T-helper 2 cell treated with Interferon-gamma antibody and Interleukin-4, amounts not matched to agents 5 μg/mL and 100 μg/mL, for 36 hours (primary cell): Measurements from ENCODE around the gene RCCD1.

ENCODE experiments used
- DNase-seq: peaks from one replicate; pipeline ENCODE4 v3.0.0; 2021; ENCODE audit warnings: low spot score
- H3K27ac Mint-ChIP-seq: one replicate; pipeline ENCODE4 v1.8.0; 2021; ENCODE audit warnings: mild to moderate bottlenecking, mixed read lengths
- H3K27me3 Mint-ChIP-seq: one replicate; pipeline ENCODE4 v1.8.0; 2021; ENCODE audit warnings: low read depth, mixed read lengths
- H3K36me3 Mint-ChIP-seq: one replicate; pipeline ENCODE4 v1.8.0; 2021; ENCODE audit warnings: low read depth, mixed read lengths
- H3K4me1 Mint-ChIP-seq: one replicate; pipeline ENCODE4 v1.8.0; 2021; ENCODE audit warnings: low read depth, mixed read lengths
- H3K4me3 Mint-ChIP-seq: one replicate; pipeline ENCODE4 v1.8.0; 2022; ENCODE audit warnings: mild to moderate bottlenecking, moderate library complexity, mixed read lengths
- H3K9me3 Mint-ChIP-seq: one replicate; pipeline ENCODE4 v1.8.0; 2021; ENCODE audit warnings: mixed read lengths

The RCCD1 gene

DNA sequence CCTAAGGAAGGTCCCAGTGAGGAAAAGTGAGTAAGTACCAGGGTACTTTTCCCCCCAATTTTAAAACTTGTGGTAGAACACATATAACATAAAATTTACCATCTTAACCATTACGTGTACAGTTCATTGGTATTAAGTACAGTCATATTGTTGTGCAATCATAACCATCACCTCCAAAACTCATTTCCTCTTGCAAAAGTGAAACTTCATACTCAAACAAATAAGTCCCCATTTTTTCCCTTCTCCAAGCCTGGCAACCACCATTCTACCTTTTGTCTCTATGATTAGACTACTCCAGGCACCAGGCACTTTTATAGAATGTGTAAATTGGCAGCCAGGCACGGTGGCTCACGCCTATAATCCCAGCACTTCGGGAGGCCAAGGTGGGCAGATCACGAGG, 27.5 kb downstream of the RCCD1 start:
- Mint-ChIP-seq H3K27ac (peak overlapping the region; percentile 39), H3K4me3 (no peak overlapping the region), H3K27me3 (no peaks in the 10 kb centered on the region), H3K9me3 (no peaks in the 10 kb centered on the region), H3K4me1 (peaks cover 26% of the 10 kb centered on the region), H3K36me3 (peaks cover 67% of the 10 kb centered on the region)
- DNase-seq = no peak

DNA sequence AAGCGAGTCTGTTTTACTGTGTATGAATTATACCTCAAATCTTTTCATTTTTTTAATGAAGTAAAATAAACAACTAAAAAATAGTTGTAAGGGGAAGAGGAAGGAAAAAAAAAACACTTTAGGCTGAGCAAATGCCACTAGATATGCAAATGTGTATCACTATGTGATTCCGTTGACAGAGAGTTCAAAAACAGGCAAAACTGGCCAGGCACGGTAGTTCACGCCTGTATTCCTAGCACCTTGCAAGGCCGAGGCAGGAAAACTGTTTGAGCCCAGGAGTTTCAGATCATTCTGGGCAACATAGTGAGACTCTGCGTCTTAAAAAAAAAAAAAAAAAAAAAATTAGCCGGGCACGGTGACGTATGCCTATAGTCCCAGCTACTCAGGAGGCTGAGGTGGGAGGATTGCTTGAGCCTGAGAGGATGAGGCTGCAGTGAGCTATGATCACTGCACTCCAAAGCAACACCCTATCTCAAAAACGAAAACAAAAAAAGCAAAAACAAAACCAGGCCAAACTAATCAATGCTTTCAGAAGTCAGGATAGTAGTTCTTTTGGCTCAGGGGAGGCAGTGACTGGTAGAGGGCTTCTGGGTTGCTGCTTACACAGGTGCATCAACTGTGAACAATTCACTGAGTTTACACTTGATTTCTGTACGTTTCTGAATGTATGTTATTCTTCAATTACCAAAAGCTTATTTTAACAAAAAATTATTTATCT, 32.3 kb downstream of the RCCD1 start:
- DNase-seq = no peak
- Mint-ChIP-seq H3K36me3 (peaks cover 37% of the 10 kb centered on the region), H3K27ac (peak overlapping the region; percentile 78), H3K27me3 (no peaks in the 10 kb centered on the region), H3K4me3 (no peak overlapping the region), H3K9me3 (no peaks in the 10 kb centered on the region), H3K4me1 (peaks cover 49% of the 10 kb centered on the region)

DNA sequence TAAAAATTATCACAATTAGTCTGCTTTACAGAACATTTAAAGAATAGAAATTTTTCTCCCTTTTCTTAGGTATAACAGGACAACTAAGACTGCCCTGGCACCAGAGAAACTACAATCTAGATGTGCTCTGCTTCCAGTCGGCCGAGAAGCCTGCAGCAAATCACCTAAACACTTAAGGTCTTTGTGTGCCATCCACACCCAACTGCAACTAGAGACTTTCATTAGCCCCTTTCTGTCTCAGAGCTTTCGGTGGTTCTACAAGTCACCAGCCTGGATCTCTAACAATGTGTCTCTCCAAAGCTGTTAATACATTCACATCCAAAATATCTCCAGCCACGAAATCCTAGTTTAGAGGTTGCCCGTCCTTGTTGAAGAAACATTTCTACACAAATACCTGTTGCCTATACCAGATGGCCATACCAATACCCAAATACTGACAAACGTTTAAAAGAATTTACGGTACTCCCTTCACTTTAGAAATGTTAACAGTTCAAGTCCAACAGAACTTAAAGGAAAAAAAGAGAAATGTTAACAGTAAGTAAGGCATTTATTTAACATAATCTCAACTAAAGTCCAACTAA, 33.0 kb downstream of the RCCD1 start:
- Mint-ChIP-seq H3K4me1 (peaks cover 50% of the 10 kb centered on the region), H3K27me3 (no peaks in the 10 kb centered on the region), H3K27ac (peak overlapping the region; percentile 58), H3K4me3 (peak overlapping the region; percentile 11), H3K36me3 (peaks cover 36% of the 10 kb centered on the region), H3K9me3 (no peaks in the 10 kb centered on the region)
- DNase-seq = no peak

DNA sequence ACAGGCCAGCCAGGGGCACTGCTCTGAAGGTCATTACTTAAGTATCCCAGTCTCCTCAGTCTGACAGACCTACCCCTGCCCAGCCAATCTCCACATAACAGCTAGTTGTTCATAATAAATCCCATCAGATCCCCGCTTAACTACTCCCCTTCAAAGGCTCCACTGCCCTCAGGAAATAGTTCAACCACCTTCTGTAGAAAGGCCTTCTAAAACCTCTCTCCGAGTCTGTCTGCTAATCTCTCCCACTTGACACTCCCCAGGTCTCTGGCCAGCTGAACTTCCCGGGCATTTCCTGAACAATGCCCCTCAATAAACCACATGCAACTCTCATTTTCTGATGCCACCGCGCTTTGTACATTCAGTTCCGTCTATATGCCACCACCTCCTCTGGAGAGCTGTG, 33.6 kb downstream of the RCCD1 start:
- H3K4me1 Mint-ChIP-seq = peaks cover 47% of the 10 kb centered on the region
- H3K27me3 Mint-ChIP-seq = no peaks in the 10 kb centered on the region
- peak overlapping the region; percentile 79 for H3K27ac Mint-ChIP-seq
- peak overlapping the region; percentile 34 for H3K4me3 Mint-ChIP-seq
- peaks cover 34% of the 10 kb centered on the region for H3K36me3 Mint-ChIP-seq
- no peak for DNase-seq
- no peaks in the 10 kb centered on the region for H3K9me3 Mint-ChIP-seq

DNA sequence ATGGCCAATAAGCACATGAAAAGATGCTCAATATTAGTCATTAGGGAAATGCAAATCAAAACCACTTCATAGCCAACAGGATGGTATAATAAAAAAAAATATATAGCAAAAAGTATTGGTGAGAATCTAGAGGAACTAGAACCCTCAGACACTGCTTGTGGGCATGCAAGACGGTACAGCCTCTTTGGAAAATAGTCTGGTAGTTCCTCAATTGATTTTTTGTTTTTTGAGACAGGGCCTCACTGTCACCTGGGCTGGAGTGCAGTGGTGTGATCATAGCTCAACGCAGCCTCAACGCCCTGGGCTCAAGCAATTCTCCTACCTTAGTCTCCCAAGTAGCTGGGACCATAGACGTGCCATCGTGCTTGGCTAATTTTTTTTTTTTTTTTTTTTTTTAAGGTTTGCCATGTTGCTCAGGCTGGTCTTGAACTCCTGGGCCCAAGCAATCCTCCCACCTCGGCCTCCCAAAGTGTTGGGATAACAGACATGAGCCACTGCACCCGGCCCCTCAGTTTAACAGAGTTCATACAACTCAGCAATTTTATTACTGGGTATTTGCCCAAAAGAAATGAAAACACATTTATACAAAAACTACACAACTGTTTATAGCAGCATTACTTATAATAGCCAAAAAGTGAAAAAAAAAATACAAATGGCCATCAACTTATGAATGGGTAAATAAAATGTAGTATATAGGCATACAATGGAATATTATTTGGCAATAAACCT, 34.5 kb downstream of the RCCD1 start:
- Mint-ChIP-seq H3K27ac (peak overlapping the region; percentile 79), H3K4me3 (peak overlapping the region; percentile 34), H3K27me3 (no peaks in the 10 kb centered on the region), H3K36me3 (peaks cover 32% of the 10 kb centered on the region), H3K9me3 (no peaks in the 10 kb centered on the region), H3K4me1 (peaks cover 45% of the 10 kb centered on the region)
- no peak for DNase-seq

DNA sequence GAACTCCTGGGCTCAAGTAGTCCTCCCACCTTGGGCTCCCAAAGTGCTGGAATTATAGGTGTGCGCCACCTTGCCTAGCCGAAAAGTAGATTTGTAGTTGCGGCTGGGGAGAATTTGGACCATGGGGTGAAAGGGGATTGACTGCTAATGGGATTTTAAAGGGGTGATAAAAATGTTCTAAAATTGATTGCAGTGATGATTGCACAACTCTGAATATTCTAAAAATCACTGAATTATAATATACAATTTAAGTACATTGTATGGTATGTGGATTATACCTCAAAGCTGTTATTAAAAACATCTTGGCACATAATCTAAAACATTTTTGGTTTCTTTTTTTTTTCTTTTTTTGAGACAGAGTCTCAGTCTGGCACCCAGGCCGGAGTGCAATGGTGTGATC, 35.8 kb downstream of the RCCD1 start:
- H3K36me3 Mint-ChIP-seq = peaks cover 29% of the 10 kb centered on the region
- no peaks in the 10 kb centered on the region for H3K27me3 Mint-ChIP-seq
- no peak overlapping the region for H3K4me3 Mint-ChIP-seq
- no peak overlapping the region for H3K27ac Mint-ChIP-seq
- no peaks in the 10 kb centered on the region for H3K9me3 Mint-ChIP-seq
- DNase-seq = no peak
- peaks cover 45% of the 10 kb centered on the region for H3K4me1 Mint-ChIP-seq

DNA sequence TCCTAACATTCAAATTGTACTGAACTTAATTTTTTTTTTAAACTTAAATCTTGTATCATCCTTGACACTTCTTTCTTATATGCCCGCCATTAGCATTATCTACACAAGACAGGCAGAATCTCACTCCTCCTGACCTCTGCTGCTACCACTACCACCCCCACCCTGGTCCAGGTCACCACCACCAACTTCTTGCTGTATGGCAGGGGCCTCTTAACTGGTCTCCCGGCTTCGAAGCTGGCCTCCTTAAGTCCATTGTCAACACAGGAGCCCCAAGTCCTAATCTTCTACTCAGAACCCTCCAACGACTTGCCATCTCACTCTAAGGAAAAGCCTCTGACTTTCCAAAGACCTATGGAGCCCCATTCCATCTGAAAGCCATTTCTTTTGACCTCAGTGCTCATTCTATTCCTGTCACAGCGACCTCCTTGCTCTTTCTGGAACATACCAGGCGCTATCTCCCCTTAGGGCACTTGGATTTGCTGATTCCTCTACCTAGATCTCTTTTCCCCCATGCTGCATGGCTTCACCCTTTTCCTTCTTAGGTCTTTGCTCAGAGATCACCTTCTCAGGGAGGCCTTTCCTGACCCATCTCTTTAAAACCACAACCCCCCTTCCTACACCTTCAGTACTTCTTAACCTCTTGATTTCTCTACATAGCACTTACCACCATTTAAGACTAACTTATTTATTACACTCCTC, 37.1 kb downstream of the RCCD1 start:
- peak overlapping the region; percentile 46 for H3K27ac Mint-ChIP-seq
- peaks cover 28% of the 10 kb centered on the region for H3K36me3 Mint-ChIP-seq
- peak overlapping the region; percentile 38 for H3K4me3 Mint-ChIP-seq
- DNase-seq = no peak
- no peaks in the 10 kb centered on the region for H3K9me3 Mint-ChIP-seq
- H3K4me1 Mint-ChIP-seq = peaks cover 49% of the 10 kb centered on the region
- no peaks in the 10 kb centered on the region for H3K27me3 Mint-ChIP-seq

DNA sequence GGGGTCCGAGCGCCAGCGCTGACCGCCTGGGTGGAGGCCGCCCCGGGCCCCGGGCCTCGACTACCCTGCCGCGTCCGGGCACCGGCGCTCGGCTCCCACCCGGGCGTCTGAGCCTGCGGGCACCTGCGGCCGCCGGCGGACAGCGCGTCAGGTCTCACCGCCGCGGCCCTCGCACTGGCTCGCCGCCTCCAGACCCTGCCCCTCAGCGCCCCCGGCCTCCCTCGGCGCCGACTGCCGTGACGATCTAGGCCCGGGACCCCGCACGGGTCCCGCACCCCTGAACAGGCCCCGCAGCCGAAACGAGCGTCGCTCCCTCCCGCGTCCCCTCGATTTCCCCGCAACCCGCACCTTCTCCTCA, 39.4 kb downstream of the RCCD1 start:
- DNase-seq = no peak

DNA sequence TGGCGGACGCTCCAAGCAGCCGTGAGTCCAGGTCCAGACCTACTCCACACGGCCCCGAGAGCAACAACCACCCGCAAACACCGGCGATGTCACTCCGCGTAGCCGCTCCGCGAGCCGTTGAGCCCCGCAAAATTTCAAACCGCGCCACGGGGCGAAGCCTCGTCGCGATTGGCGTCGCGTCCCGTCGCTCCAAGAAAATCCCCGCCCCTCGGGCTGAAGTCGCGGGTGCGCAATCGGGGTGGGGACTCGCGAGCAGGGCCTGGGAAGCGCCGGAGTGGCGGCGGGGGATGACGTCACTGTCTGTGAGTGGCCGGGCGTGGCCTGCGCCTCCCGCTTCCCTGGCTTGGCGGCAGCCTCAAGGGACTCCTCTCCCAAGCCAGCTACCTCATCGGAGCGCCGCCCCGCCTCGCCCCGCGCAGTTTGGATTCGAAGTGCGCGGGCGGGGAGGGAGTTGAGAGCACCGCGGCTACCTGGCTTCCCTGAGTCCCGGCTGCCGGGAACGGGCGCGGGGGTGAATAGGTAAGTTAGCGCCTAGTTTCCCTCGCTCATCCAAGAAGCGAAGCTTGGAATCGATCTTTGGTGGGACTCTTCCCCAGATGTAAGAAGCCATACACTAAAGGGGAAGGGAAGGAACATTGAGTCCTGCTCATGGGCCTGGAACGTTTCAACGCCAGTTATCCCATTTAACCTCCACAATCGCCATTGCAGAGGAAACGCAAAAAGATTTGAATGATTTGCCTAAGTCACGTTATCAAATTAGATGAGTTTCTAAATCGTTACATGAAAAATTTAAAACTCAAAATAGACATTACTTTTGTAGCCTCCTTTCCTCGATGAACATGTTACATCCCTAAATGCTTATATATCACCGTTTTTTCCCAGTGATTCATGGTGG, 40.0 kb downstream of the RCCD1 start, which contains the start of gene PRC1:
PRC1 (minus strand) TSS at position 119 of the 895 bp plus-strand sequence; CDS start at position 1, 118 bp downstream.
- DNase-seq = peak; percentile 99
- peaks cover 50% of the 10 kb centered on the region for H3K36me3 Mint-ChIP-seq
- H3K9me3 Mint-ChIP-seq = no peaks in the 10 kb centered on the region
- no peaks in the 10 kb centered on the region for H3K27me3 Mint-ChIP-seq
- H3K4me3 Mint-ChIP-seq = peak within 1 kb of the TSS; percentile 100
- H3K4me1 Mint-ChIP-seq = peaks cover 31% of the 10 kb centered on the region
- peak within 1 kb of the TSS; percentile 100 for H3K27ac Mint-ChIP-seq

More for the DNA sequence above, 39.4 kb downstream of the RCCD1 start:
- H3K27ac Mint-ChIP-seq = peak overlapping the region; percentile 100
- H3K27me3 Mint-ChIP-seq = no peaks in the 10 kb centered on the region
- H3K4me3 Mint-ChIP-seq = peak overlapping the region; percentile 100
- H3K36me3 Mint-ChIP-seq = peaks cover 46% of the 10 kb centered on the region
- H3K4me1 Mint-ChIP-seq = peaks cover 33% of the 10 kb centered on the region
- no peaks in the 10 kb centered on the region for H3K9me3 Mint-ChIP-seq

DNA sequence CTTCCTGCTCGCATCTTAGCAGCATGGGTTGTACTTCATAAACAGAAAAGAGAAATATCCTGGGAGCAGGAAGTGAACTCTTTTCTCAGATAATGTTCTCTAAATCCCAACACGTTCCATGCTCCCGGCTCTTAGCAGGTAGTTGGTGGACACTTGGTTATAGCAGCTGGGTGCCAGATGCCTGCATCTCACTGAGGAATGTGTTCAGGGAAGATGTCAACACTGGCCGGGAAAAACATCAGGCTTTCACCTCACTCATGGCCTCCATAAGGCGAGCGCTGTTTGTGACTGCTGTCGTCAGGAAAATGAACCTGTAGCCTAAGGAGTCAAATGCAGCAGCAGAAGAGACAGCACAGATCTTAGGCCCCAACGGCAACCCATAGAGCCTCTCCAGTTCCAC, 44.1 kb downstream of the RCCD1 start:
- Mint-ChIP-seq H3K4me3 (no peak overlapping the region), H3K9me3 (no peaks in the 10 kb centered on the region), H3K4me1 (peaks cover 9% of the 10 kb centered on the region), H3K27me3 (no peaks in the 10 kb centered on the region), H3K36me3 (peaks cover 51% of the 10 kb centered on the region), H3K27ac (no peak overlapping the region)
- DNase-seq = no peak

DNA sequence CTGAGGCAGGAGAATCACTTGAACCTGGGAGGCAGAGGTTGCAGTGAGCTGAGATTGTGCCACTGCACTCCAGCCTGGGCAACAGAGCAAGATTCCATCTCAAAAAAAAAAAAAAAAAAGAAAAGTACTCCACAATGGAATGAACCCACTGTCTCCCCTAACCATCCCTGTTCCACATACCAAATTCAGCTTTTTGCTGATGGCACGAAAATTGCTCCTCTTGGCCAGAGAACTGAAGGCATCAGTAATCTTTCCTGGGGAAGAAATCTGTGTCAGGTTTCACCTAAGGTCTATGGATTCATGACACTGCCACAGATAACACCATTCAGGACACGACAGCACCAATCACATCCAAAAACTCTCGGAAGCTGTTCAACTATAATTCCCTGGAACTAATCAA, 46.5 kb downstream of the RCCD1 start:
- Mint-ChIP-seq H3K4me3 (no peak overlapping the region), H3K27me3 (no peaks in the 10 kb centered on the region), H3K27ac (no peak overlapping the region), H3K36me3 (peaks cover 57% of the 10 kb centered on the region), H3K9me3 (no peaks in the 10 kb centered on the region), H3K4me1 (peaks cover under 1% of the 10 kb centered on the region)
- DNase-seq = no peak

DNA sequence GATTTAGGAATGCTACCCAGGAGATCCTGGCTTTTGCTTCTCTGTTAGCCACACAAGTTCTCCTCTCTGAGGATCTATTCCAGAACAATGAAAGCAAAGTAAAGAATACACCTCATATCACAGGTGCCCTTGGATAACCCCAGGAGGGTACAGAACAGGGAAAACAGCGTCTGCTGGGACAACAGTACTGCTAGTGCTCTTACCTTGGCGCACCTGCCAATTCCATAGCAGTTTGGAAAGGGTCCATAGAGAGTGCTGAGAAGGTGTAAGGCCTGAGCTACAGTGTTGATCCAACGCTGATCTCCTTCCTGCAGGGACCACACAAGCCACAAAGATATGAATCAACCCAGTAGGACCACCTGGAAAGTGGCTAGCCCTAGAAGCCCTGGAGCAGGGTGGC, 52.6 kb downstream of the RCCD1 start:
- H3K9me3 Mint-ChIP-seq = no peaks in the 10 kb centered on the region
- H3K4me3 Mint-ChIP-seq = no peak overlapping the region
- no peaks in the 10 kb centered on the region for H3K27me3 Mint-ChIP-seq
- no peaks in the 10 kb centered on the region for H3K4me1 Mint-ChIP-seq
- H3K36me3 Mint-ChIP-seq = peaks cover 30% of the 10 kb centered on the region
- H3K27ac Mint-ChIP-seq = no peak overlapping the region
- no peak for DNase-seq
